GM12874 (cell line): ENCODE data around the gene WWOX.

ENCODE experiments used
- TF ChIP-seq, protein P1 (sequence below): IDR thresholded peaks from 2 replicates; pipeline ENCODE4 v1.5.1; 2011; ENCODE audit warnings: low read depth, mild to moderate bottlenecking, control low read depth, low read length, moderate library complexity; ENCODE audit not compliant: insufficient read depth

The WWOX gene

DNA sequence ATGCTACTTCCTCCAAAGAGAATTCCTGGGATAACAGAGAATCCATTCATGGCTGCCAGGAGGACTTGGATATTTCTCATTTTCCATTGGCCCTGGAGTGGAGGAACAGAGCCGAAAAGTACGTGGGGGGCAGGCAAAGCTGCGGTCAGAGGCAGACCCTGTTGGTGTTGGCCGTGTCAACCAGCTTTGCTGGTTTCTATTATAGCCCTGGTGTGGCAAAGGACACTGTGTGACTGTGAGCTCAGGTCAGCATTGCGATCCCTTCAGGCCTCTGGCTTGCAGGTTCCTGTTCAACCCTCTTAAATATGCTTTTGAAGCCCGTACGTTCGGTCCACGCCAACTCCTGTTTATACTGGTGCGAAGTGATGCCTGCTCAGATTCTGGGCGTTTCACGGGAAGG is 904.9 kb downstream of the WWOX start:
- TF ChIP-seq, protein P1, sequence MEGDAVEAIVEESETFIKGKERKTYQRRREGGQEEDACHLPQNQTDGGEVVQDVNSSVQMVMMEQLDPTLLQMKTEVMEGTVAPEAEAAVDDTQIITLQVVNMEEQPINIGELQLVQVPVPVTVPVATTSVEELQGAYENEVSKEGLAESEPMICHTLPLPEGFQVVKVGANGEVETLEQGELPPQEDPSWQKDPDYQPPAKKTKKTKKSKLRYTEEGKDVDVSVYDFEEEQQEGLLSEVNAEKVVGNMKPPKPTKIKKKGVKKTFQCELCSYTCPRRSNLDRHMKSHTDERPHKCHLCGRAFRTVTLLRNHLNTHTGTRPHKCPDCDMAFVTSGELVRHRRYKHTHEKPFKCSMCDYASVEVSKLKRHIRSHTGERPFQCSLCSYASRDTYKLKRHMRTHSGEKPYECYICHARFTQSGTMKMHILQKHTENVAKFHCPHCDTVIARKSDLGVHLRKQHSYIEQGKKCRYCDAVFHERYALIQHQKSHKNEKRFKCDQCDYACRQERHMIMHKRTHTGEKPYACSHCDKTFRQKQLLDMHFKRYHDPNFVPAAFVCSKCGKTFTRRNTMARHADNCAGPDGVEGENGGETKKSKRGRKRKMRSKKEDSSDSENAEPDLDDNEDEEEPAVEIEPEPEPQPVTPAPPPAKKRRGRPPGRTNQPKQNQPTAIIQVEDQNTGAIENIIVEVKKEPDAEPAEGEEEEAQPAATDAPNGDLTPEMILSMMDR = no peak

DNA sequence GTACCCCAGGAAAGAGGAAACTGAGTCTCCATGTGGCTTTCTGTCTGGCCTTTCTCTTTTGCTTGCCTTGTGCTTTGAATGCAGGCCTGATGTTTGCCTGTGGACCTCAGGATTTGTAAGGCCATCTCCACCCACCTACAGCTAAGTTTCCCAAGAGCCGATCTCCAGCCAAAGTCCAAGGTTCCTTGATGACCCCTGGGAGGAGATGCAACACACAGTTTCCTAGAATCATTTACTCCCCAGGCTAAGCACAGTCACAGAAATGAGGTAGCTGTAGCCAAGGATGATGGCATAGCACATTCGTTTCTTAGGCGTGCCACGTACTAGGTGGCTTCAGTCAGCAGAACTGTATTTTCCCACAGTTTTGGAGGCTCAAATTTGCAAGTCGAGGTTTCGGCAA is 905.6 kb downstream of the WWOX start:
- TF ChIP-seq, protein P1 = no peak

DNA sequence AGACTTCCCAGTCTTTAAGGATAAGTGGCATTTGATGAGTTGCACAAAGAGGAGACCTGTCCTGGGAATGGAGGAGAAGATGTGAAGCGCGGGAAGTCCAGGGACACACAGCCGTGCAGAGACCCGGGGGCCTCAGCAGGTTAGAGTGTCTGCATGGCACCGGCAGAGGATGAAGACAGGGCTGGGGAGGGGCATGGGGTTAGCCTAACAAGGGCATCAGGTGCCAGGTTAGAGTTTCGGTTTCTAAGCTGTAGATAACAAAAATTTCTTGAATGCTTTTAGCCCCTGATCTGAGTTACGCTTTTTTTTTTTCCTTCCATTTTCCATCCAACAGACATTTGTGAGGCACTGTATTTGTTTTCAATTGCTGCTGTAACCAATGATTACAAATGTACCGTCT is 906.8 kb downstream of the WWOX start:
- TF ChIP-seq, protein P1 = no peak

DNA sequence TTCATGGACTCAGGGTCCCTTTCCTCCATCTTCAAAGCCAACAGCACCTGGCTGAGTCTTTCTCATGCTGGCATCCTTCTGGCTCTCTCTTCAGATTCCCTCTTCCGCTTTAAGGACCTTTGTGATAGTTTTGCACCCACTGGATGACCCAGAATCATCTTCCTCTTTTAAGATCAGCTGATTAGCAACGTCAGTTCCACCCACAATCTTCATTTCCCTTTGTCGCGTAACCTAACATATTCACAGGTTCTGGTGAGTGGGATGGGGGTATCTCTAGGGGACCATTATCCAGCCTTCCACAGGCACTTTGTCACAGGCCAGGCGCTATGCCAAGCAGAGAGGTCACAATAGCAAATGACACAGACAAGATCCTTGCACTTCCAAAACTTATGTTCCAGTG is 907.3 kb downstream of the WWOX start:
- TF ChIP-seq, protein P1 = no peak

DNA sequence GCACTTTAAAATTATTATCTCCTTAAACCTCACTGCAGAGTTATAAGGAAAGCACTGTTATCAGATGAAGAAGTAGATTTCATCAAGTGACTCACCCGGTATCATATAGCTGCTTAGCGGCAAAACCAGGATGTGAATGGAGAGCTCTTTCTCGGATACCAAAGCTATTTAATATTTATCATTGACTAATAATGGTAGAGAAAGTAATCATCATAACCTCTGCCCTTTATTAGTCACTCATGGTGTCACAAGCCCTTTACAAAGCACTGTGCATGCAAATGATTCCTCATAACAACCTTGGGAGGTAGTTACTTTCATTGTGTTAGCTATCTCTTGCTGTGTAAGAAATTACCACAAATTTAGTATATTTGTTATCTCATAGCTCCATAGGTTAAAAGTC is 908.2 kb downstream of the WWOX start:
- TF ChIP-seq, protein P1 = no peak

DNA sequence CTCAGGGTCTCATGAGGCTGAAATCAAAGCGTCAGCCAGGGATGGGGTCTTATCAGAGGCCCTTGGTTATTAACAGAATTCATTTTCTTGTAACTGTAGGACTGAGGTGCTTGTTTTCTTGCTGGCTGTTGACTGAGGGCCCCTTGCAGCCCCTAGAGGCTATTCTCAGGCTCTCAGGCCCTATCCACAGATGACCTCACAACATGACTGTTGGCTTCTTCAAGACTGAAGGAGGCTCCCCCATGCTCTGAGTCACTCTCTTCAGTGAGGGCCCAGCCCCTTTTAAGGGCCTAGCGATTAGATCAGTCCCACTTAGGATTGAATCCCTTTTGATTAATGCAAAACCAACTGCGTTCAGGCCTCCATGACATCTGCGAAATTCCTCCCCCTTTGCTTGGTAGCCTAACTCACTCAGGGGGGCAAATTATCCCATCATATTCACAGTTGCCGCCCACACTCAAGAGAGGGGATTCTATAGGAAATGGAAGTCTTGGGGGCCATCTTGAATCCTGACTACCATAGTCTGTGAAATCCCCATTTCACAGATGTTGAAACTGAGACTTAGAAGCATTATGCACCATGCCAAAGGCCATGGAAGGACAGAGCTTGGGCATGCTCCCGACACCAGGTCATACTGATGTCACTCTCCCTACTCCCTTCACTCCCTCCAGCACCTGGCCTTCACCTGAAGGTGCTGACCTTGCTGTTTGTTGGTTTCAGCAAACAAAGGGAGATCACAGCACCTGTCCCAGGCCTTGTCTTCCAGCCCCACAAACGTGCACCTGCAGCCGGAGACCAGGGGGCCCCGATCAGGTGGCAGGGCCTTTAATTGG is 908.8 kb downstream of the WWOX start:
- TF ChIP-seq, protein P1 = no peak

DNA sequence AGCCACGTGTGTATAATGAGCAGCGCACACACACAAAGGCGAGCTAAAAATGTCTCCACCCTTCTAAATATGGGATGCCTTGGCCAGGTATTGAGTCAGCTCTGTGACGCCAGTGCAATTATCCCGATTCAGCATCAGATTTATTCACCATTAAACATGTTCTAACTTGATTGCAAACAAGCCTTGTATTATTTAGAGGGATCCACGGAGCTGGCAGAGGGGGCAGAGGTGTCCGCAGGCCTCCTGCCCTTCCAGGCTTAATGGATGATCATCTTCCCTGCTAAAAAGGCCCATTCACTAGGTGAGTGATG is 909.4 kb downstream of the WWOX start:
- TF ChIP-seq, protein P1 = no peak

DNA sequence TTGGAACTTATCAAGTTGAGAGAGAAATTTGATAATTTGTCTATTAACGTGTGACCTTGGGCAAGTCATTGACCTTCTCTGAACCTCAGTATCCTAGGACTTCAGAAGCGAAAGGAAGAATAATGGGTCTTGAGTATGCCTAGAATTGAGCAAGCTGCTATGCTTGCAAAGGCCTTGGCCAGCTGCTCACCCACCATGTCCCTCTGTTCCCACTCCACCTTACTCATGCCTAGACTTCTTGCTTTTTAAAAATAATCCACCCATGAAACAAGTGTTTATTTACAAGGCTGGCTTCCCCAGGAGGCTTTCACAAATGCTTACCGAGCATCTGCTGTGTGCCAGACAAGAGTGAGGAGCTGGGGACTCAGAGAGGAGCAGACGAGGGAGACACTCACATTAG is 910.4 kb downstream of the WWOX start:
- TF ChIP-seq, protein P1 = no peak
